K562 (cell line): ENCODE measurements around the gene RELL2. TPM values are rescaled to one million over a fixed set of nuclear protein-coding genes. Genes with fewer than 3 reads are reported as not detected.

Experiments used
- ARID3A ChIP-seq: IDR thresholded peaks from 2 replicates; pipeline ENCODE4 v1.6.1; 2012; ENCODE audit warnings: low read depth, low read length, improper control_type of control experiment, borderline replicate concordance
- C11orf30 ChIP-seq: fragments of 450-650 bp; IDR thresholded peaks from 2 replicates; pipeline ENCODE4 v1.6.1; 2016; ENCODE audit warnings: low read depth, mild to moderate bottlenecking
- CHD1 ChIP-seq: fragments of 200-600 bp; sonication (generic); IDR thresholded peaks from one replicate; pipeline ENCODE4 v1.6.1; 2012; ENCODE audit warnings: mild to moderate bottlenecking, moderate library complexity, low read length, inconsistent platforms
- DPF2 ChIP-seq: fragments of 450-650 bp; IDR thresholded peaks from 2 replicates; pipeline ENCODE4 v1.6.1; 2016
- ETV1 ChIP-seq: fragments of 450-650 bp; conservative IDR thresholded peaks from 2 replicates; pipeline ENCODE4 v1.6.1; 2016; ENCODE audit warnings: missing genetic modification characterization, control low read depth, low read depth, missing compliant biosample characterization
- HNRNPLL ChIP-seq: fragments of 200-400 bp; formaldehyde crosslinking; IDR thresholded peaks from 2 replicates; pipeline ENCODE4 v1.6.1; 2017; ENCODE audit warnings: low read length, low read depth, mild to moderate bottlenecking; ENCODE audit not compliant: poor library complexity, severe bottlenecking
- ILK ChIP-seq: fragments of 450-650 bp; IDR thresholded peaks from 2 replicates; pipeline ENCODE4 v1.6.1; 2016; ENCODE audit warnings: missing genetic modification characterization, low read depth, mild to moderate bottlenecking, missing compliant biosample characterization, moderate library complexity, borderline replicate concordance
- JUND ChIP-seq, 2 experiments: IDR thresholded peaks; 2 replicates in 1 of 2; 3 replicates in 1 of 2; pipeline ENCODE4 v1.6.1; 2011; ENCODE audit warnings: borderline replicate concordance in 2 of 2, low read depth in 2 of 2, low read length in 2 of 2, improper control_type of control experiment in 1 of 2, missing biosample characterization in 1 of 2, missing genetic modification characterization in 1 of 2, missing genetic modification reagents in 1 of 2
- KAT2B ChIP-seq: IDR thresholded peaks from one replicate; pipeline ENCODE4 v1.6.1; 2012; ENCODE audit warnings: low read depth, mild to moderate bottlenecking, control low read depth, inconsistent platforms, low read length, moderate library complexity
- MAX ChIP-seq: sonication (generic); formaldehyde crosslinking; IDR thresholded peaks from 2 replicates; pipeline ENCODE4 v1.9.0; 2022; ENCODE audit warnings: mild to moderate bottlenecking, missing genetic modification reagents
- MECOM ChIP-seq: fragments of 250-450 bp; sonication (Bioruptor Pico); IDR thresholded peaks from 2 replicates; pipeline ENCODE4 v1.8.0; 2022; ENCODE audit warnings: inconsistent platforms
- MXD1 ChIP-seq: fragments of 250-450 bp; sonication (Bioruptor Pico); IDR thresholded peaks from 2 replicates; pipeline ENCODE4 v1.8.0; 2021; ENCODE audit warnings: borderline replicate concordance, mild to moderate bottlenecking, moderate library complexity; ENCODE audit not compliant: poor library complexity, severe bottlenecking
- NFXL1 ChIP-seq: fragments of 450-650 bp; formaldehyde crosslinking; IDR thresholded peaks from 2 replicates; pipeline ENCODE4 v1.4.0; 2021; ENCODE audit warnings: mild to moderate bottlenecking
- POLR2AphosphoS5 ChIP-seq: IDR thresholded peaks from 2 replicates; pipeline ENCODE4 v1.6.1; 2011; ENCODE audit warnings: mild to moderate bottlenecking, low read depth, low read length, moderate library complexity; ENCODE audit not compliant: control insufficient read depth, insufficient read depth
- SMC3 ChIP-seq: conservative IDR thresholded peaks from 2 replicates; pipeline ENCODE4 v1.6.1; 2011; ENCODE audit warnings: low read depth, low read length, improper control_type of control experiment; ENCODE audit not compliant: insufficient read depth
- SPI1 ChIP-seq: IDR thresholded peaks from 2 replicates; pipeline ENCODE4 v1.6.1; 2011; ENCODE audit warnings: low read depth, low read length, control low read depth, borderline replicate concordance
- TCF3 ChIP-seq: sonication (generic); formaldehyde crosslinking; IDR thresholded peaks from 2 replicates; pipeline ENCODE4 v1.4.0; 2020; ENCODE audit warnings: mild to moderate bottlenecking, missing genetic modification reagents
- ZKSCAN8 ChIP-seq: fragments of 200-800 bp; sonication (Bioruptor generic); IDR thresholded peaks from 2 replicates; pipeline ENCODE4 v1.6.1; 2016; ENCODE audit warnings: missing genetic modification characterization, missing compliant biosample characterization
- ZNF121 ChIP-seq: sonication (generic); formaldehyde crosslinking; conservative IDR thresholded peaks from 2 replicates; pipeline ENCODE4 v1.8.0; 2022; ENCODE audit warnings: missing genetic modification reagents
- ZNF232 ChIP-seq: sonication (generic); formaldehyde crosslinking; IDR thresholded peaks from 2 replicates; pipeline ENCODE4 v1.8.0; 2022; ENCODE audit warnings: mild to moderate bottlenecking, missing genetic modification reagents
- ZNF280B ChIP-seq: fragments of 250-450 bp; sonication (Bioruptor Pico); IDR thresholded peaks from 2 replicates; pipeline ENCODE4 v1.5.1; 2021; ENCODE audit warnings: mild to moderate bottlenecking
- ZNF311 ChIP-seq: fragments of 250-450 bp; sonication (Bioruptor Pico); IDR thresholded peaks from 2 replicates; pipeline ENCODE4 v1.4.0; 2020; ENCODE audit warnings: mild to moderate bottlenecking, moderate library complexity
- ZNF324 ChIP-seq: fragments of 250-450 bp; sonication (Bioruptor Pico); IDR thresholded peaks from 2 replicates; pipeline ENCODE4 v1.4.0; 2020; ENCODE audit warnings: mild to moderate bottlenecking
- ZNF830 ChIP-seq: fragments of 250-450 bp; sonication (Bioruptor Pico); IDR thresholded peaks from 2 replicates; pipeline ENCODE4 v1.5.0; 2021; ENCODE audit warnings: mild to moderate bottlenecking
- polyA plus RNA-seq, 8 experiments: library from polyadenylated mRNA; depleted of rRNA in 4 of 8; stranded (reverse) in 5 of 8; unstranded in 3 of 8; fragments of >200 nt; fragmentation: Nextera tagmentation in 2 of 8; fragmentation: Illumina TruSeq in 1 of 8; extraction: Ambion mirVana in 2 of 8; extraction: Trizol in 1 of 8; gene quantifications; 2 replicates each; pipeline versions ENCODE4 v1.2.1 to v1.2.3, GENCODE V29; 2011 to 2014; ENCODE audit warnings: inconsistent platforms in 1 of 8, missing spikeins in 1 of 8
- total RNA-seq, 7 experiments: library from RNA; depleted of rRNA in 6 of 7; stranded (reverse); fragments of >200 nt in 6 of 7; fragmentation: Illumina TruSeq in 2 of 7; extraction: Trizol in 2 of 7; gene quantifications; 2 replicates each; pipeline versions ENCODE4 v1.2.1 to v1.2.3, GENCODE V29; 2011 to 2021; ENCODE audit warnings: low replicate concordance in 1 of 7

RELL2 gene
- total and polyA plus RNA-seq, 9 of the 15 experiments (the other 6 are each of a cell fraction or from before 2014, with no cell fraction given), result 0.06 to 36.0 (median 14.3) TPM

GRCh38 chr5:141641634-141642267, 5.0 kb downstream of the RELL2 start (continued):
- TF ChIP-seq ARID3A (0 out of 2 replicates have a peak, but pooled peaks have one; percentile 29), ZNF280B (no peak), ZNF830 (CRISPR knock-in tag) (no peak), TCF3 (CRISPR knock-in tag) (peak; percentile 18; the same call in 1 of the 2 replicates), MXD1 (CRISPR knock-in tag) (no peak), ETV1 (tag) (0 out of 2 replicates have a peak, but pooled peaks have one; percentile 7), ZNF311 (CRISPR knock-in tag) (no peak), ZNF324 (CRISPR knock-in tag) (no peak), MECOM (CRISPR knock-in tag) (no peak), ILK (tag) (no peak), HNRNPLL (no peak), ZNF232 (CRISPR knock-in tag) (no peak), SMC3 (peak; percentile 40; the same call in 1 of the 2 replicates), SPI1 (no peak), CHD1 (no peak), ZNF121 (CRISPR knock-in tag) (no peak), NFXL1 (CRISPR knock-in tag) (no peak), KAT2B (no peak), MAX (no peak), ZKSCAN8 (CRISPR knock-in tag) (no peak), DPF2 (peak; percentile 72), C11orf30 (peak; percentile 90), JUND (IDR thresholded peaks at IDR 0.05; ENCODE audit: borderline replicate concordance, low read depth, low read length) (peak; percentile 70; the same call in 1 of the 2 replicates), JUND (tag; IDR thresholded peaks at IDR 0.05; ENCODE audit: borderline replicate concordance, low read depth, low read length) (peak; percentile 50; the same call in 1 of the 3 replicates), POLR2AphosphoS5 (no peak)
